ENCODE measurements around the gene TAS1R1. TPM values are rescaled to one million over a fixed set of nuclear protein-coding genes. Genes with fewer than 3 reads are reported as not detected.

The TAS1R1 gene
- total and polyA plus RNA-seq, 2 experiments from 2014 or later: 0.19 TPM; not detected in 1

DNA sequence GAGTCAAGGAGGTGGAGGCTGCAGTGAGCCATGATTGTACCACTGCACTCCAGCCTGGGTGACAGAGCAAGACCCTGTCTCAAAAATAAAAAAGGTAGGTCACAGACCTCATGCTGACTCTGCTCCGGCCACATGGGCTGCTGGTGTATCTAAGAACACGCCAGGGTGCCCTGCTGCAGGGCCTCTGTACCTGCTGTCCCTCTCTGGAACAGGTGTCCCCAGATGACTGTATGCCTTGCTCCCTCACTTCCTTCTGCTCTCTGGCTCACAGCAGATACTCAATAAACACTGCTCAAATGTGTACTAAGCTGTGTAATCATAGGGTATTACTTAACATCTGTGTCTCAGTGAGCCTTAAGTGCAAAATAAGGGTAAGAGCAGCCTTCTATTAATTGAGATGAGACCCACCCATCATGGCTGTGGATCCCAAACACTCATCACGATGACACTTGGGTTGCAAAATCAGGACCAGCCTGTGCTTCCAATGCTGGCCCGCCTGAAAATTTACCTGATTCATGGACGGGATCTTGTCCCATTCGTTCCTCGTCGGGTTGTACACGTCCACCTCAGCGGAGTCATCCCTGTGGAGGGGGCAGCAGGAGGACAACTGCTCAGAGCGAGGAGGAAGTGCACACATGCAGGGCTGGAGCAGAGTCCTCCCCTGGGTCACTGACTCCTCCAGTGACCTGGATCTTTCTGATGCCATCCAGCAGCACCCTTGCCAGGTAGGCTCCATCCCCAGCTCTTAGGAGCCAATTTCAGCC lies 40.1 kb downstream of the TAS1R1 start (continued):
- TF ChIP-seq, protein P1, sequence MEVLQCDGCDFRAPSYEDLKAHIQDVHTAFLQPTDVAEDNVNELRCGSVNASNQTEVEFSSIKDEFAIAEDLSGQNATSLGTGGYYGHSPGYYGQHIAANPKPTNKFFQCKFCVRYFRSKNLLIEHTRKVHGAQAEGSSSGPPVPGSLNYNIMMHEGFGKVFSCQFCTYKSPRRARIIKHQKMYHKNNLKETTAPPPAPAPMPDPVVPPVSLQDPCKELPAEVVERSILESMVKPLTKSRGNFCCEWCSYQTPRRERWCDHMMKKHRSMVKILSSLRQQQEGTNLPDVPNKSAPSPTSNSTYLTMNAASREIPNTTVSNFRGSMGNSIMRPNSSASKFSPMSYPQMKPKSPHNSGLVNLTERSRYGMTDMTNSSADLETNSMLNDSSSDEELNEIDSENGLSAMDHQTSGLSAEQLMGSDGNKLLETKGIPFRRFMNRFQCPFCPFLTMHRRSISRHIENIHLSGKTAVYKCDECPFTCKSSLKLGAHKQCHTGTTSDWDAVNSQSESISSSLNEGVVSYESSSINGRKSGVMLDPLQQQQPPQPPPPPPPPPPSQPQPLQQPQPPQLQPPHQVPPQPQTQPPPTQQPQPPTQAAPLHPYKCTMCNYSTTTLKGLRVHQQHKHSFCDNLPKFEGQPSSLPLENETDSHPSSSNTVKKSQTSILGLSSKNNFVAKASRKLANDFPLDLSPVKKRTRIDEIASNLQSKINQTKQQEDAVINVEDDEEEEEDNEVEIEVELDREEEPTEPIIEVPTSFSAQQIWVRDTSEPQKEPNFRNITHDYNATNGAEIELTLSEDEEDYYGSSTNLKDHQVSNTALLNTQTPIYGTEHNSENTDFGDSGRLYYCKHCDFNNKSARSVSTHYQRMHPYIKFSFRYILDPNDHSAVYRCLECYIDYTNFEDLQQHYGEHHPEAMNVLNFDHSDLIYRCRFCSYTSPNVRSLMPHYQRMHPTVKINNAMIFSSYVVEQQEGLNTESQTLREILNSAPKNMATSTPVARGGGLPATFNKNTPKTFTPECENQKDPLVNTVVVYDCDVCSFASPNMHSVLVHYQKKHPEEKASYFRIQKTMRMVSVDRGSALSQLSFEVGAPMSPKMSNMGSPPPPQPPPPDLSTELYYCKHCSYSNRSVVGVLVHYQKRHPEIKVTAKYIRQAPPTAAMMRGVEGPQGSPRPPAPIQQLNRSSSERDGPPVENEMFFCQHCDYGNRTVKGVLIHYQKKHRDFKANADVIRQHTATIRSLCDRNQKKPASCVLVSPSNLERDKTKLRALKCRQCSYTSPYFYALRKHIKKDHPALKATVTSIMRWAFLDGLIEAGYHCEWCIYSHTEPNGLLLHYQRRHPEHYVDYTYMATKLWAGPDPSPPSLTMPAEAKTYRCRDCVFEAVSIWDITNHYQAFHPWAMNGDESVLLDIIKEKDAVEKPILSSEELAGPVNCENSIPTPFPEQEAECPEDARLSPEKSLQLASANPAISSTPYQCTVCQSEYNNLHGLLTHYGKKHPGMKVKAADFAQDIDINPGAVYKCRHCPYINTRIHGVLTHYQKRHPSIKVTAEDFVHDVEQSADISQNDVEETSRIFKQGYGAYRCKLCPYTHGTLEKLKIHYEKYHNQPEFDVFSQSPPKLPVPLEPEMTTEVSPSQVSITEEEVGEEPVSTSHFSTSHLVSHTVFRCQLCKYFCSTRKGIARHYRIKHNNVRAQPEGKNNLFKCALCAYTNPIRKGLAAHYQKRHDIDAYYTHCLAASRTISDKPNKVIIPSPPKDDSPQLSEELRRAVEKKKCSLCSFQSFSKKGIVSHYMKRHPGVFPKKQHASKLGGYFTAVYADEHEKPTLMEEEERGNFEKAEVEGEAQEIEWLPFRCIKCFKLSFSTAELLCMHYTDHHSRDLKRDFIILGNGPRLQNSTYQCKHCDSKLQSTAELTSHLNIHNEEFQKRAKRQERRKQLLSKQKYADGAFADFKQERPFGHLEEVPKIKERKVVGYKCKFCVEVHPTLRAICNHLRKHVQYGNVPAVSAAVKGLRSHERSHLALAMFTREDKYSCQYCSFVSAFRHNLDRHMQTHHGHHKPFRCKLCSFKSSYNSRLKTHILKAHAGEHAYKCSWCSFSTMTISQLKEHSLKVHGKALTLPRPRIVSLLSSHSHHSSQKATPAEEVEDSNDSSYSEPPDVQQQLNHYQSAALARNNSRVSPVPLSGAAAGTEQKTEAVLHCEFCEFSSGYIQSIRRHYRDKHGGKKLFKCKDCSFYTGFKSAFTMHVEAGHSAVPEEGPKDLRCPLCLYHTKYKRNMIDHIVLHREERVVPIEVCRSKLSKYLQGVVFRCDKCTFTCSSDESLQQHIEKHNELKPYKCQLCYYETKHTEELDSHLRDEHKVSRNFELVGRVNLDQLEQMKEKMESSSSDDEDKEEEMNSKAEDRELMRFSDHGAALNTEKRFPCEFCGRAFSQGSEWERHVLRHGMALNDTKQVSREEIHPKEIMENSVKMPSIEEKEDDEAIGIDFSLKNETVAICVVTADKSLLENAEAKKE (CRISPR knock-in tag; IDR thresholded peaks at IDR 0.05): no peak
- TF ChIP-seq, protein P2, sequence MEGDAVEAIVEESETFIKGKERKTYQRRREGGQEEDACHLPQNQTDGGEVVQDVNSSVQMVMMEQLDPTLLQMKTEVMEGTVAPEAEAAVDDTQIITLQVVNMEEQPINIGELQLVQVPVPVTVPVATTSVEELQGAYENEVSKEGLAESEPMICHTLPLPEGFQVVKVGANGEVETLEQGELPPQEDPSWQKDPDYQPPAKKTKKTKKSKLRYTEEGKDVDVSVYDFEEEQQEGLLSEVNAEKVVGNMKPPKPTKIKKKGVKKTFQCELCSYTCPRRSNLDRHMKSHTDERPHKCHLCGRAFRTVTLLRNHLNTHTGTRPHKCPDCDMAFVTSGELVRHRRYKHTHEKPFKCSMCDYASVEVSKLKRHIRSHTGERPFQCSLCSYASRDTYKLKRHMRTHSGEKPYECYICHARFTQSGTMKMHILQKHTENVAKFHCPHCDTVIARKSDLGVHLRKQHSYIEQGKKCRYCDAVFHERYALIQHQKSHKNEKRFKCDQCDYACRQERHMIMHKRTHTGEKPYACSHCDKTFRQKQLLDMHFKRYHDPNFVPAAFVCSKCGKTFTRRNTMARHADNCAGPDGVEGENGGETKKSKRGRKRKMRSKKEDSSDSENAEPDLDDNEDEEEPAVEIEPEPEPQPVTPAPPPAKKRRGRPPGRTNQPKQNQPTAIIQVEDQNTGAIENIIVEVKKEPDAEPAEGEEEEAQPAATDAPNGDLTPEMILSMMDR (conservative IDR thresholded peaks at IDR 0.05; ENCODE audit: low read depth in 2 of 2): no peak
- TF ChIP-seq JUNB (IDR thresholded peaks at IDR 0.05; ENCODE audit: unreplicated experiment) (no peak), NANOG (IDR thresholded peaks at IDR 0.05; ENCODE audit: borderline replicate concordance) (no peak)

DNA sequence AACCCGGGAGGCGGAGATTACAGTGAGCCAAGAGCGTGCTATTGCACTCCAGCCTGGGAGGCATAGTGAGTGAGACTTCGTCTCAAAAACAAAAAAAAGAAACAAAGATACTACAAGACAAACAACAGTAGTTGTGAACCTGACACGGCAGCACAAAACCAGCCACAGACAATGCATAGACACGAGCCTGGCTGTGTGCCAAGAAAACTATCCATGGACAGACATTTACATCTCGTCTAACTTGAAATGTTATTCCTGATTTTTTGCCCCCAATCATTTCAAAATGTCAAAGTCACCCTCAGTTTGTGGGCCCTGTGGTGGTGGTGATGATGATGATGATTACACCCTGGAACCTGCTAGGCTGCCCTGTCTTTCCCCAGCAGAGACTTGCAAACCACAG lies 41.2 kb downstream of the TAS1R1 start:
- H3K4me1 Mint-ChIP-seq: peaks cover 11% of the 10 kb centered on the region; the same call in 2 of the 3 replicates
- no peaks in the 10 kb centered on the region for H3K9me3 Mint-ChIP-seq
- no peaks in the 10 kb centered on the region; the same call in 1 of the 2 replicates for H3F3A ChIP-seq (replicated peaks; ENCODE audit: low read depth)
- ATAC-seq (no peak), DNase-seq (ENCODE audit: low spot score) (no peak)
- H3K4me3 ChIP-seq: no peak overlapping the region
- peaks cover 70% of the 10 kb centered on the region for H3K36me3 Mint-ChIP-seq (ENCODE audit: low read depth)
- peaks cover 9% of the 10 kb centered on the region for H3K4me1 ChIP-seq (ENCODE audit: insufficient read depth)
- no peak overlapping the region for H3K4me2 ChIP-seq
- no peak overlapping the region for H2AFZ ChIP-seq
- H3K27ac Mint-ChIP-seq: no peak overlapping the region
- no peak overlapping the region for H3K4me3 Mint-ChIP-seq
- peaks cover 12% of the 10 kb centered on the region for H3K27me3 Mint-ChIP-seq (ENCODE audit: insufficient read depth, low read depth, poor library complexity)
- peaks cover 60% of the 10 kb centered on the region for H4K20me1 ChIP-seq (replicated peaks; ENCODE audit: insufficient read depth)
- no peak overlapping the region for H3K27ac ChIP-seq (ENCODE audit: low read depth)
- H3K27me3 ChIP-seq (ENCODE audit: insufficient read depth): peaks cover 1% of the 10 kb centered on the region; the same call in 1 of the 2 replicates
- H3K36me3 ChIP-seq (ENCODE audit: insufficient read depth): peaks cover 9% of the 10 kb centered on the region
- no peaks in the 10 kb centered on the region for H3K9me2 ChIP-seq (ENCODE audit: insufficient read depth)
- peaks cover 51% of the 10 kb centered on the region for H3K79me2 ChIP-seq (replicated peaks; ENCODE audit: insufficient read depth)
- no peak for TF ChIP-seq ZNF331 (CRISPR knock-in tag; IDR thresholded peaks at IDR 0.05; ENCODE audit: low read depth)
- no peak for TF ChIP-seq EZH2 (IDR thresholded peaks at IDR 0.05; ENCODE audit: low read depth, unreplicated experiment)
- no peak for TF ChIP-seq ZNF114 (CRISPR knock-in tag; IDR thresholded peaks at IDR 0.05)
- no peak for TF ChIP-seq CREB1 (CRISPR knock-in tag; IDR thresholded peaks at IDR 0.05; ENCODE audit: low read depth)
- TF ChIP-seq STAT1 (IDR thresholded peaks at IDR 0.05; ENCODE audit: unreplicated experiment): no peak
- no peak for TF ChIP-seq NANOG (IDR thresholded peaks at IDR 0.05; ENCODE audit: borderline replicate concordance)
- TF ChIP-seq, protein P3, sequence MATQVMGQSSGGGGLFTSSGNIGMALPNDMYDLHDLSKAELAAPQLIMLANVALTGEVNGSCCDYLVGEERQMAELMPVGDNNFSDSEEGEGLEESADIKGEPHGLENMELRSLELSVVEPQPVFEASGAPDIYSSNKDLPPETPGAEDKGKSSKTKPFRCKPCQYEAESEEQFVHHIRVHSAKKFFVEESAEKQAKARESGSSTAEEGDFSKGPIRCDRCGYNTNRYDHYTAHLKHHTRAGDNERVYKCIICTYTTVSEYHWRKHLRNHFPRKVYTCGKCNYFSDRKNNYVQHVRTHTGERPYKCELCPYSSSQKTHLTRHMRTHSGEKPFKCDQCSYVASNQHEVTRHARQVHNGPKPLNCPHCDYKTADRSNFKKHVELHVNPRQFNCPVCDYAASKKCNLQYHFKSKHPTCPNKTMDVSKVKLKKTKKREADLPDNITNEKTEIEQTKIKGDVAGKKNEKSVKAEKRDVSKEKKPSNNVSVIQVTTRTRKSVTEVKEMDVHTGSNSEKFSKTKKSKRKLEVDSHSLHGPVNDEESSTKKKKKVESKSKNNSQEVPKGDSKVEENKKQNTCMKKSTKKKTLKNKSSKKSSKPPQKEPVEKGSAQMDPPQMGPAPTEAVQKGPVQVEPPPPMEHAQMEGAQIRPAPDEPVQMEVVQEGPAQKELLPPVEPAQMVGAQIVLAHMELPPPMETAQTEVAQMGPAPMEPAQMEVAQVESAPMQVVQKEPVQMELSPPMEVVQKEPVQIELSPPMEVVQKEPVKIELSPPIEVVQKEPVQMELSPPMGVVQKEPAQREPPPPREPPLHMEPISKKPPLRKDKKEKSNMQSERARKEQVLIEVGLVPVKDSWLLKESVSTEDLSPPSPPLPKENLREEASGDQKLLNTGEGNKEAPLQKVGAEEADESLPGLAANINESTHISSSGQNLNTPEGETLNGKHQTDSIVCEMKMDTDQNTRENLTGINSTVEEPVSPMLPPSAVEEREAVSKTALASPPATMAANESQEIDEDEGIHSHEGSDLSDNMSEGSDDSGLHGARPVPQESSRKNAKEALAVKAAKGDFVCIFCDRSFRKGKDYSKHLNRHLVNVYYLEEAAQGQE (IDR thresholded peaks at IDR 0.05; ENCODE audit: unreplicated experiment): no peak
